LNCAP (cell line): Measurements from ENCODE around the gene HSP90B1.

Source experiments
- CTCF ChIP-seq: fragments of 450-650 bp; IDR thresholded peaks from 2 replicates; pipeline ENCODE4 v1.5.1; 2017; ENCODE audit warnings: mild to moderate bottlenecking

HSP90B1 gene

GRCh38 chr12:103930787-103931735, 851 bp downstream of the HSP90B1 start:
- TF ChIP-seq CTCF = no peak

- TF ChIP-seq CTCF = no peak
These were observed 3.0 kb downstream of the HSP90B1 start for GRCh38 chr12:103933237-103933636.

- TF ChIP-seq CTCF = no peak
These were observed 6.5 kb downstream of the HSP90B1 start for GRCh38 chr12:103936679-103937078.

- no peak for TF ChIP-seq CTCF
These were observed 14.8 kb downstream of the HSP90B1 start for GRCh38 chr12:103944964-103945363.

GRCh38 chr12:103947871-103948555, 17.8 kb downstream of the HSP90B1 start:
- no peak for TF ChIP-seq CTCF

- no peak for TF ChIP-seq CTCF
These were observed 18.7 kb downstream of the HSP90B1 start for GRCh38 chr12:103948746-103949406.

- no peak for TF ChIP-seq CTCF
These were observed 22.3 kb downstream of the HSP90B1 start for GRCh38 chr12:103952497-103952896.
